ENCODE data around the gene PRPH2.

DNA sequence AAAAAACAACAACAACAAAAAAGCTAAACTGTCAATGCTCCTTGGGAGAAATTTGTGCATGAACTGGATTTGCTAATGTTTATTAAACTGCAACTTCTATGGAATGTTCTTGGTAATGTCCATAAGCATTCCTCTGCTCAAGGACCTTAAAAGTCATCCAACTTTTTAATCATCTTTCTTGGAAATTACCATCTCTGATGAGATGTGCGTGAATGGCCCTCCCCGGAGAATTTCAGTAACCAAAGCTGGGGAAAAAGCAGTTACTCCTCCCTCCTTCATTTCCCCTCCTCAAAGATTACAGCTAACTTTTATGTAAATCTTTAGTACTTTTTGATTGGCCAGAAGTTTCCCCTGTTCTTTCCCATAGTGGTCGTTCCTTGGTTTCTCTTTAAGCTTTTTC, 18.3 kb upstream of the PRPH2 start:
- TF ChIP-seq, protein P1, sequence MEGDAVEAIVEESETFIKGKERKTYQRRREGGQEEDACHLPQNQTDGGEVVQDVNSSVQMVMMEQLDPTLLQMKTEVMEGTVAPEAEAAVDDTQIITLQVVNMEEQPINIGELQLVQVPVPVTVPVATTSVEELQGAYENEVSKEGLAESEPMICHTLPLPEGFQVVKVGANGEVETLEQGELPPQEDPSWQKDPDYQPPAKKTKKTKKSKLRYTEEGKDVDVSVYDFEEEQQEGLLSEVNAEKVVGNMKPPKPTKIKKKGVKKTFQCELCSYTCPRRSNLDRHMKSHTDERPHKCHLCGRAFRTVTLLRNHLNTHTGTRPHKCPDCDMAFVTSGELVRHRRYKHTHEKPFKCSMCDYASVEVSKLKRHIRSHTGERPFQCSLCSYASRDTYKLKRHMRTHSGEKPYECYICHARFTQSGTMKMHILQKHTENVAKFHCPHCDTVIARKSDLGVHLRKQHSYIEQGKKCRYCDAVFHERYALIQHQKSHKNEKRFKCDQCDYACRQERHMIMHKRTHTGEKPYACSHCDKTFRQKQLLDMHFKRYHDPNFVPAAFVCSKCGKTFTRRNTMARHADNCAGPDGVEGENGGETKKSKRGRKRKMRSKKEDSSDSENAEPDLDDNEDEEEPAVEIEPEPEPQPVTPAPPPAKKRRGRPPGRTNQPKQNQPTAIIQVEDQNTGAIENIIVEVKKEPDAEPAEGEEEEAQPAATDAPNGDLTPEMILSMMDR (IDR thresholded peaks at IDR 0.05): no peak
- no peak for TF ChIP-seq POLR2A (IDR thresholded peaks at IDR 0.05)

All from Peyer's patch (tissue), 4 donors.